ENCODE results near the gene KLHL42.

KLHL42 gene

GRCh38 chr12:27796128-27796527 is 16.1 kb downstream of the KLHL42 start:
- no peaks in the 10 kb centered on the region for H3K4me1 ChIP-seq (ENCODE audit: insufficient read depth, poor library complexity, severe bottlenecking)
- TF ChIP-seq CTCF (IDR thresholded peaks at IDR 0.05; ENCODE audit: poor library complexity, severe bottlenecking) = no peak
- H3K9me3 ChIP-seq (ENCODE audit: severe bottlenecking) = no peaks in the 10 kb centered on the region
- no peak overlapping the region for H3K27ac ChIP-seq (ENCODE audit: poor library complexity, severe bottlenecking)
- DNase-seq (ENCODE audit: low spot score) (no peak), ATAC-seq (ENCODE audit: low read depth) (no peak)
- no peaks in the 10 kb centered on the region for H3K27me3 ChIP-seq (ENCODE audit: insufficient read depth, poor library complexity, severe bottlenecking)
- no peak overlapping the region for H3K4me3 ChIP-seq (ENCODE audit: severe bottlenecking)
- peaks cover 12% of the 10 kb centered on the region for H3K36me3 ChIP-seq (ENCODE audit: low read depth)

- H3K4me3 ChIP-seq (ENCODE audit: severe bottlenecking) = no peak overlapping the region
- ATAC-seq (ENCODE audit: low read depth) (no peak), DNase-seq (ENCODE audit: low spot score) (no peak)
- H3K36me3 ChIP-seq (ENCODE audit: low read depth) = peaks cover 12% of the 10 kb centered on the region
- no peaks in the 10 kb centered on the region for H3K9me3 ChIP-seq (ENCODE audit: severe bottlenecking)
- no peaks in the 10 kb centered on the region for H3K4me1 ChIP-seq (ENCODE audit: insufficient read depth, poor library complexity, severe bottlenecking)
- H3K27me3 ChIP-seq (ENCODE audit: insufficient read depth, poor library complexity, severe bottlenecking) = no peaks in the 10 kb centered on the region
- TF ChIP-seq CTCF (IDR thresholded peaks at IDR 0.05; ENCODE audit: poor library complexity, severe bottlenecking) = no peak
- H3K27ac ChIP-seq (ENCODE audit: poor library complexity, severe bottlenecking) = no peak overlapping the region
These were observed 17.4 kb downstream of the KLHL42 start for GRCh38 chr12:27797301-27798025.

GRCh38 chr12:27800819-27801218 is 20.8 kb downstream of the KLHL42 start:
- TF ChIP-seq CTCF (IDR thresholded peaks at IDR 0.05; ENCODE audit: poor library complexity, severe bottlenecking) = no peak
- Histone ChIP-seq H3K27me3 (ENCODE audit: insufficient read depth, poor library complexity, severe bottlenecking) (no peaks in the 10 kb centered on the region), H3K9me3 (ENCODE audit: severe bottlenecking) (no peaks in the 10 kb centered on the region), H3K4me1 (ENCODE audit: insufficient read depth, poor library complexity, severe bottlenecking) (no peaks in the 10 kb centered on the region), H3K36me3 (ENCODE audit: low read depth) (peaks cover 12% of the 10 kb centered on the region), H3K4me3 (ENCODE audit: severe bottlenecking) (no peak overlapping the region), H3K27ac (ENCODE audit: poor library complexity, severe bottlenecking) (no peak overlapping the region)
- DNase-seq (ENCODE audit: low spot score) (no peak), ATAC-seq (ENCODE audit: low read depth) (no peak)

GRCh38 chr12:27801630-27802029 is 21.6 kb downstream of the KLHL42 start:
- ATAC-seq (ENCODE audit: low read depth) (no peak), DNase-seq (ENCODE audit: low spot score) (no peak)
- TF ChIP-seq CTCF (IDR thresholded peaks at IDR 0.05; ENCODE audit: poor library complexity, severe bottlenecking) = no peak
- no peaks in the 10 kb centered on the region for H3K9me3 ChIP-seq (ENCODE audit: severe bottlenecking)
- peaks cover 12% of the 10 kb centered on the region for H3K36me3 ChIP-seq (ENCODE audit: low read depth)
- no peak overlapping the region for H3K4me3 ChIP-seq (ENCODE audit: severe bottlenecking)
- H3K4me1 ChIP-seq (ENCODE audit: insufficient read depth, poor library complexity, severe bottlenecking) = no peaks in the 10 kb centered on the region
- no peak overlapping the region for H3K27ac ChIP-seq (ENCODE audit: poor library complexity, severe bottlenecking)
- H3K27me3 ChIP-seq (ENCODE audit: insufficient read depth, poor library complexity, severe bottlenecking) = no peaks in the 10 kb centered on the region

GRCh38 chr12:27802511-27802910 is 22.5 kb downstream of the KLHL42 start:
- no peak for TF ChIP-seq CTCF (IDR thresholded peaks at IDR 0.05; ENCODE audit: poor library complexity, severe bottlenecking)
- H3K9me3 ChIP-seq (ENCODE audit: severe bottlenecking) = no peaks in the 10 kb centered on the region
- peaks cover 12% of the 10 kb centered on the region for H3K36me3 ChIP-seq (ENCODE audit: low read depth)
- no peak overlapping the region for H3K27ac ChIP-seq (ENCODE audit: poor library complexity, severe bottlenecking)
- no peaks in the 10 kb centered on the region for H3K27me3 ChIP-seq (ENCODE audit: insufficient read depth, poor library complexity, severe bottlenecking)
- no peaks in the 10 kb centered on the region for H3K4me1 ChIP-seq (ENCODE audit: insufficient read depth, poor library complexity, severe bottlenecking)
- no peak overlapping the region for H3K4me3 ChIP-seq (ENCODE audit: severe bottlenecking)
- no peak for ATAC-seq (ENCODE audit: low read depth)
- no peak for DNase-seq (ENCODE audit: low spot score)

Data from RWPE2 (cell line).